ENCODE results near the gene TRUB1.
"Not testable (repeated sequence)": the region's sequence is repeated elsewhere in the genome, so short reads cannot be mapped to it uniquely, and the experiment has no call there.

TRUB1 gene

GRCh38 chr10:114937962-114938855 lies at the start of gene TRUB1:
TRUB1 (plus strand) TSS chr10:114938195; CDS start chr10:114938254, 59 bp downstream.
- DNase-seq: peak; percentile 89 to 98 (median 96)
- intact Hi-C loops (cut with DNase I): no loop called here

- DNase-seq: no peak
- intact Hi-C loops (cut with DNase I): no loop called here
Observed at GRCh38 chr10:114893251-114893650, 44.7 kb upstream of the TRUB1 start.

- intact Hi-C loops (cut with DNase I): no loop called here
- no peak for DNase-seq
Observed at GRCh38 chr10:114894911-114895310, 43.1 kb upstream of the TRUB1 start.

- DNase-seq; intact Hi-C loops (cut with DNase I): not testable (repeated sequence)
Observed at GRCh38 chr10:114897011-114897410, 41.0 kb upstream of the TRUB1 start.

- no peak for DNase-seq
- intact Hi-C loops (cut with DNase I): no loop called here
Observed at GRCh38 chr10:114897593-114897992, 40.4 kb upstream of the TRUB1 start.

- no peak for DNase-seq
- intact Hi-C loops (cut with DNase I): no loop called here
Observed at GRCh38 chr10:114899982-114900381, 38.0 kb upstream of the TRUB1 start.

GRCh38 chr10:114900658-114901057 lies 37.3 kb upstream of the TRUB1 start:
- intact Hi-C loops (cut with DNase I): no loop called here
- no peak for DNase-seq

- intact Hi-C loops (cut with DNase I): no loop called here
- no peak for DNase-seq
Observed at GRCh38 chr10:114902151-114902550, 35.8 kb upstream of the TRUB1 start.

- DNase-seq: no peak
- intact Hi-C loops (cut with DNase I): no loop called here
Observed at GRCh38 chr10:114905450-114905849, 32.5 kb upstream of the TRUB1 start.

GRCh38 chr10:114906981-114907380 lies 31.0 kb upstream of the TRUB1 start:
- intact Hi-C loops (cut with DNase I): no loop called here
- DNase-seq: no peak

- no peak for DNase-seq
- intact Hi-C loops (cut with DNase I): no loop called here
Observed at GRCh38 chr10:114908896-114909295, 29.1 kb upstream of the TRUB1 start.

- DNase-seq: no peak
- intact Hi-C loops (cut with DNase I): no loop called here
Observed at GRCh38 chr10:114911052-114911711, 26.8 kb upstream of the TRUB1 start.

GRCh38 chr10:114911801-114912469 lies 26.1 kb upstream of the TRUB1 start:
- intact Hi-C loops (cut with DNase I): no loop called here

GRCh38 chr10:114912470-114912859 lies 25.5 kb upstream of the TRUB1 start:
- intact Hi-C loops (cut with DNase I): no loop called here
- no peak for DNase-seq

More at GRCh38 chr10:114911801-114912469, 26.1 kb upstream of the TRUB1 start:
- DNase-seq: no peak

GRCh38 chr10:114914560-114914959 lies 23.4 kb upstream of the TRUB1 start:
- intact Hi-C loops (cut with DNase I): no loop called here
- DNase-seq: no peak

GRCh38 chr10:114915294-114915693 lies 22.7 kb upstream of the TRUB1 start:
- DNase-seq: no peak
- intact Hi-C loops (cut with DNase I): no loop called here

GRCh38 chr10:114916653-114917052 lies 21.3 kb upstream of the TRUB1 start:
- intact Hi-C loops (cut with DNase I): no loop called here
- no peak for DNase-seq

GRCh38 chr10:114917459-114917858 lies 20.5 kb upstream of the TRUB1 start:
- DNase-seq: no peak
- intact Hi-C loops (cut with DNase I): no loop called here

- no peak for DNase-seq
- intact Hi-C loops (cut with DNase I): no loop called here
Observed at GRCh38 chr10:114917927-114918672, 19.9 kb upstream of the TRUB1 start.

Measured in head of caudate nucleus (tissue), 42 donors.